HS-27A (cell line): ENCODE measurements around the gene INCENP.
"Not testable (repeated sequence)": the region's sequence is repeated elsewhere in the genome, so short reads cannot be mapped to it uniquely, and the experiment has no call there.

Experiments
- DNase-seq: peaks from one replicate; pipeline ENCODE4 v3.0.0-alpha.2; 2012; ENCODE audit warnings: low read depth, missing footprints

The INCENP gene

DNA sequence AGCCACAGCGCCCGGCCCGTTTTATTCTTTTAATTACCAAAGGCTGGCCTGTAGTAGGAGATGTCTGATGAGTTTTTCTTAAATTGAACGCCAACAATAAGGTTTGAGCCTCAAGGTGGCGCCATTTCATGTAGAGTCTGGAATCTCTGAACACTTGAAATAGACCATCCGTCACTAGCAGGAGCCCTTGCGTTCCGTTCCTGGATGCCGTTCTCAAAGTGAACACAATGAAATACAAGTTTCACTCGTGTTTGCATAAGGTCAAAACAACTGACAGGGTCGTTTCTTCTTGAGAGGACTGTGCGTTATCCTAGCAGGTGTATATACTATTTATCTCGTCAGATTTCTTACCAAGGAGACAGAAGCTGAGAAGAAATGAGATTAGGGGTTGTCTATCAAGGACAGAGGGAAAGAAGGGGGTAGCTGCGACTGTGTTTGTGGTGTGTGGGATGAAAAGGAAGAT, 47.5 kb downstream of the INCENP start:
- DNase-seq: peak; percentile 20

DNA sequence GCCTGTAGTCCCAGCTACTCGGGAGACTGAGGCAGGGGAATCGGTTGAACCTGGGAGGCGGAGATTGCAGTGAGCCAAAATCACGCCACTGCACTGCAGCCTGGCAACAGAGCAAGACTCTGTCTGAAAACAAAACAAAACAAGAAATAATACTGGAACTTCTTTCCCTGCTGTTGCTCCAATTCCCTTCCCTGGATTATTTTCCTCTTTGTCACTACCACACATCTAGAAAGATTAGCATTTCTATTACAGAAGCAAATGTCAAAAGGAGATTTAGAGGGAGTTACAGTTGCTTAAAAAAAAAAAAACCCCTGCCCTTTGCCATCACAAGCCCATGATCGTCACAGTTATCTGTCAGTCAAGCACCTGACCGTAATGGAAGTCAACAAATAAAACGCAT, 48.5 kb downstream of the INCENP start:
- no peak for DNase-seq

DNA sequence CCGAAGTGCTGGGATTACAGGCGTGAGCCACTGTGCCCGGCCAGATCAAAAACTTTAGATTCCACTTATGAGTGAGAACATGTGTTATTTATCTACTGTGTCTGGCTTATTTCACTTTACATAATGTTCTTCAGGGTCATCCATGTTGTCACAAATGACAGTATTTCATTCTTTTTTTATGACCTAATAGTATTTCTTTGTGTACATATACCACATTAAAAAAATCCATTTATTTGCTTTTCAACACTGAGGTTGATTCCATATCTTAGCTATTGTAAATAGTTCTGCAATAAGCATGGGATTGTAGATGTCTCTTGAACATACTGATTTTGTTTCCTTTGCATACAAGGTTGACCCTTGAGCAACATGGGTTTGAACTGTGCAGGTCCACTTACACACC, 53.0 kb downstream of the INCENP start:
- no peak for DNase-seq

DNA sequence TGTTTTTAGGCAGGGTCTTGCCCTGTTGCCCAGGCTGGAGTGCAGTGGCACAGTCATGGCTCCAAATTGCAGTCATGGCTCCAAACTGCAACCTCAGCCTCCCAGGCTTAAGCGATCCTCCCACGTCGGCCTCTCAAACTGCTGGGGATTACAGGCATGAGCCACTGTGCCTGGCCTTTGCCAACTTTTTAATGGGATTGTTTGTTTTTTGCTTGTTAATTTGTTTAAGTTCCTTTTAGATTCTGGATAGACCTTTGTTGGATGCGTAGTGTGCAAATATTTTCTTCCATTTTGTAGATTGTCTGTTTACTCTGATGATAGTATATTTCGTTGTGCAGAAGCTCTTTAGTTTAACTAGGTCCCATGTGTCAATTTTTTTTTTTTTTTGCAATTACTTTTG, 56.2 kb downstream of the INCENP start:
- DNase-seq: no peak

DNA sequence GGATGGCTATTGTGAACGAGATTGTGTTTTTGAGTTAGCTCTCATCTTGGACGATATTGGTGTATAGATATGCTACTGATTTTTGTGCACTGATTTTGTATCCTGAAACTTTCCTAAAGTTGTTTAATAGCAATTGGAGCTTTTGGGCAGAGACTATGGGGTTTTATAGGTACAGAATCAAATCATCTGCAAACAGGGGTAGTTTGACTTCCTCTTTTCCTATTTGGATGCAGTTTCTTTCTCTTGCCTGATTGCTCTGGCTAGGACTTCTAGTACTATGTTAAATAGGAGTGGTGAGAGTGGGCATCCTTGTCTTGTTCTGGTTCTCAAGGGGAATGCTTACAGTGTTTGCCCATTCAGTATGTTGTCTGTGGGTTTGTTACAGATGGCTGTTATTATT, 57.3 kb downstream of the INCENP start:
- no peak for DNase-seq

DNA sequence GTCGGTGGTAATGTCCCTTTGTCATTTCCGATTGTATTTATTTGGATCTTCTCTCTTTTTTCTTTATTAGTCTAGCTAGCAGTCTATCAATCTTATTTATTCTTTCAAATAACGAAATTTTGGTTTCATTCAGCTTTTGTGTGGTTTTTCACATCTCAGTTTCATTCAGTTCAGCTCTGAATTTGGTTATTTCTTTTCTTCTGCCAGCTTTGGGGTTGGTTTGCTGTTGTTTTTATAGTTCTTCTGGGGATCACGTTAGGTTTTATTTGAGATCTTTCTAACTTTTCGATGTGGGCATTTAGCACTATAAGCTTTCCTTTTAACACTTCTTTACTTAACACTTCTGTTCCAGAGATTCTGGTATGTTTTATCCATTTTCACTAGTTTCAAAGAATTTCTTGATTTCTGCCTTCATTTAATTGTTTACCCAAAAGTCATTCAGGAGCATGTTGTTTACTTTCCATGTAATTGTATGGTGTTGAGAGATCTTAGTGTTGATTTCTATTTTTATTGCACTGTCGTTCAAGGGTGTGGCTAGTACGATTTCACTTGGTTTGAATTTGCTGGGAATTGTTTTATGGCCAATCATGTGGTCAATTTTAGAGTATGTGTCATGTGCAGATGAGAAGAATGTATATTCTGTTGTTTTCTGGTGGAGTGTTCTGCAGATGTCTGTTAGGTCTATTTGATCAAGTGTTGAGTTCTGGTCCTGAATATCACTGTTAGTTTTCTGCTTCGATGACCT, 58.5 kb downstream of the INCENP start:
- no peak for DNase-seq

DNA sequence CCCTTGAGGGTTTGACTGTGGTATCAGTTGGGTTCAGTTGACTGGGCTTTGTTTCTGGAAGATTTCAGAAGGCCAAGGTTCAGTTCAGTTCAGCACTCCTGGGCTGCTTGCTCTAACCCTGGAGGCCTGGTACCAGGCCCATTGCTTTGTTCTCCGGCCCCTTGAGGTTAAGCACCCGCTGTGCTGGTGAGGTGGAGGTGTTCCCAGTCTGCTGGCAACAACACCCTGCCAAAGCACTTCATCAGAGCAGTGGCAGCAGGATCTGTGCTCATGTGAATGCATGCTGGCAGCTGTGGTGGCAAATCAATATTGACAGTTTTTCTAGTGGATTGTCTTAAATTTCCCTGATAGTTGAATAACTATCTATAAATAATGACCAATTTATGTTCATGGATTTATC, 62.4 kb downstream of the INCENP start:
- DNase-seq: no peak

DNA sequence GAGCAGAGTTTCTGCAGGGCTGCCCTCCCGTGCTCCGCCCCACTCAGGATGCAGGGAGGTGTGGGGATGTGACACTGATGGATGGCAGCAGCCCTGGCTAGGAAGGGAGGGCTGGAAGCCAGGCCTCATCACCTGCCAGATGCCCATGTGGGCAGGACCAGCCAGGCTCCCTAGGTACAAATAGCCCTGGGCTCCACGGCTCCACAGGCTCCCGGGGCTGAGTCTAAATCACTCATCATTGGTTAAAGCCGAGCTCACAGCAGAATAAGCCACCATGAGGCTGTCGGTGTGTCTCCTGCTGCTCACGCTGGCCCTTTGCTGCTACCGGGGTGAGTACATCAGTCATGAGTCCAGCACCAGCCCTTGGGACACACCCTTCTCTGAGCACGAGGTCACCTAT, 66.2 kb downstream of the INCENP start, which contains the start of gene SCGB1D1:
Gene SCGB1D1 (plus strand): TSS at position 206 of the 400 bp plus-strand sequence. CDS start 69 bp downstream, at position 275.
- no peak for DNase-seq

DNA sequence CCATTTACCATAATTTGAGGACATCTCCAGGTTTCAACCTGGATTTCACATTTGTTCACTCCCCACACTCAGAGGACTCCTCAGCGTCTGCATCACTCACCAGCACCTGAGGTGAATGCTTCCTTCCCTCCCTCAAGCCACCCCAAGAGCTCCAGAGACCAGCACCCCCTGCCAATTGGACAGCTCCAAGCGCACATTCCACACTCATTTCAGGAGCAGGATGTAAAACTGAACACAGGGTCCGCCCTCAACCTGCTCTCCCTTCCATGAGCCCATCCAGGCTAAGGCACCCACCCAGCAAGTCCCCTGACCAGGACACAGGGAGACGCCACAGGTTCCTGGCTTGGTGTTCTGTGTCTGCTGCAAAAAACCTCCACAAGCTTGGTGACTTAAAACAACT, 70.1 kb downstream of the INCENP start:
- DNase-seq: no peak

DNA sequence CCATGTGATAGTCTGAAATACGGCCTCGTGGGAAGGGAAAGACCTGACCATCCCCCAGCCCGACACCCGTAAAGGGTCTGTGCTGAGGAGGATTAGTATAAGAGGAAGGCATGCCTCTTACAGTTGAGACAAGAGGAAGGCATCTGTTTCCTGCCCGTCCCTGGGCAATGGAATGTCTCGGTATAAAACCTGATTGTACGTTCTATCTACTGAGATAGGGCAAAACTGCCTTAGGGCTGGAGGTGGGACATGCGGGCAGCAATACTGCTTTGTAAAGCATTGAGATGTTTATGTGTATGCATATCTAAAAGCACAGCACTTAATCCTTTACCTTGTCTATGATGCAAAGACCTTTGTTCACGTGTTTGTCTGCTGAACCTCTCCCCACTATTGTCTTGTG, 71.2 kb downstream of the INCENP start:
- DNase-seq: not testable (repeated sequence)

DNA sequence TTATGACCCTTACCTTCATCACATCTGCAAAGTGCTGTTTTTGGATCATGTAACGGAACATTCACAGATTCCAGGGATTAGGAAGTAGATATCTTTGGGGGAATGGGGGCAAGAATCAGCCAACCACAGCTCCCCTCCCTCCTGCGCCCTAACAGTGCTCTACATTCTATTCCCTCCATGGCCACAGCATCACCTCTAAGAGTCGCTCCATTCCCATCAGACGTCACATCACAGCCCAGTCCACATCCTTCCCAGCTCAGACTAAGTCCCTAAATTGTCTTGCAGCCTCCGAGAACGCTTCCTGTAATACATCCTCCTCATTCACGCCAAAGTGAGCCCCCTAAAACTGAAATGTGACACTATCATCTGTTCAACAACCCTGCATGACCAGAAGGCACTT, 72.1 kb downstream of the INCENP start:
- no peak for DNase-seq

DNA sequence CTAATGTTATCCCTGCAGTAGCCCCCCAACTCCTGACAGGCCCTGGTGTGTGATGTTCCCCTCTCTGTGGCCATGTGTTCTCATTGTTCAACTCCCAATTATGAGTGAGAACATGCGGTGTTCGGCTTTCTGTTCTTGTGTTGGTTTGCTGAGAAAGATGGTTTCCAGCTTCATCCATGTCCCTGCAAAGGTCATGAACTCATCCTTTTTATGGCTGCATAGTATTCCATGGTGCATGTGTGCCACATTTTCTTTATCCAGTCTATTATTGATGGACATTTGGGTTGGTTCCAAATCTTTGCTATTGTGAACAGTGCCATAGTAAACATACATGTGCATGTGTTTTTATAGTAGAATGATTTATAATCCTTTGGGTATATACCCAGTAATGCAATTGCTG, 73.6 kb downstream of the INCENP start:
- DNase-seq: not testable (repeated sequence)

DNA sequence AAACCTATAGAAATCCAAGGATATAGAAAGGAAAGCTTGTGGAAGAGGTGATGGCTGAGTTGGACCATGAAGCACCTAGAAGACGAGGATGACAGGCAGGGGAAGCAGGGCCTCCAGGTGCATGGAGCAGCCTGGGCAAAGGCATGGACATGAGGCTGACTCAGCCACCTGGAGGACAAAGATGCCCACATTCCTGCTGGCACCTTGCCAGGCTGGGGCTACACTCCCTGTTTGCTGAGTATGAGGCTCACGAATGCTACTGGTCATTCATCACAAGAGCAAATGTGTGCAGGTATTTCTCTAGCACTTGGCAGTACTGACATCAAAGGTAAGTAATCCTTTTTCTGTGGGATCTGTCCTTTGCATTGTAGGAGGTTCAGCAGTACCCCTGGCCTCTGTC, 77.6 kb downstream of the INCENP start:
- DNase-seq: no peak
